ENCODE results near the gene DVL2. TPM values are rescaled to one million over a fixed set of nuclear protein-coding genes. Genes with fewer than 3 reads are reported as not detected.

The DVL2 gene
- total and polyA plus RNA-seq, 12 donors: 11.8 to 87.2 (median 44.4) TPM

DNA sequence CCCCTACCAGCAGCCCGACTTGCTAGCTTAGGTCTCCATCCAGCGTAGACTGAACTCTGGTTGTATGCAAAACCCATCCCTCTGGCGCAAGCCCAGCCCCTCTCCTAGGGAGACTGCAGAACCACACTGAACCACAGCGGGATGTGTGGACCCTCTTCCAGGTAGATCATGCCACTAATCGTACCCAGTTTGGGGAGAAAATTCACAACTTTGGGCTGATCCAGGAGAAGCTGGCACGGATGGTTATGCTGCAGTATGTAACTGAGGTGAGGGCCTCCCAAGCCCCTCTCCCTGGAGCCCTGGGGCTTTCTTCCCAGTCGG lies 11.4 kb downstream of the DVL2 start:
- H3K27me3 ChIP-seq: no peaks in the 10 kb centered on the region
- peaks cover 0 to 60% of the 10 kb centered on the region in 2 donors for H3K36me3 ChIP-seq (replicated peaks in 1 of 2)
- no peak for TF ChIP-seq POLR2A (IDR thresholded peaks at IDR 0.05)
- TF ChIP-seq CTCF (IDR thresholded peaks at IDR 0.05): no peak
- H3K4me3 ChIP-seq: no peak overlapping the region
- 63 to 70% (median 67%) methylated on average over 3 to 7 of the region's 7 CpGs for WGBS, 4 donors
- peak overlapping the region in 2 of 5 donors; percentile 38 to 100 for H3K27ac ChIP-seq
- peak in 3 of 7 donors; percentile 22 to 60 (median 57) for DNase-seq
- intact Hi-C loops (cut with DNase I): no loop called here
- H3K9me3 ChIP-seq (replicated peaks in 1 of 3): no peaks in the 10 kb centered on the region
- peaks cover 30 to 58% of the 10 kb centered on the region in 2 donors for H3K4me1 ChIP-seq (replicated peaks in 1 of 2)

- no peak for TF ChIP-seq CTCF (IDR thresholded peaks at IDR 0.05)
- TF ChIP-seq POLR2A (IDR thresholded peaks at IDR 0.05): no peak
- Histone ChIP-seq H3K9me3 (replicated peaks in 1 of 3) (no peaks in the 10 kb centered on the region), H3K4me3 (no peak overlapping the region), H3K36me3 (replicated peaks in 1 of 2) (peaks cover 0 to 54% of the 10 kb centered on the region in 2 donors), H3K4me1 (replicated peaks in 1 of 2) (peaks cover 33 to 62% of the 10 kb centered on the region in 2 donors), H3K27ac (peak overlapping the region in 3 of 5 donors; percentile 93 to 100 (median 99)), H3K27me3 (no peaks in the 10 kb centered on the region)
- peak in 4 of 7 donors; percentile 21 to 44 (median 40) for DNase-seq
- 65 to 71% (median 71%) methylated on average over 11 to 15 of the region's 15 CpGs for WGBS, 4 donors
- intact Hi-C loops (cut with DNase I): no loop called here
Measured at GRCh38 chr17:7222093-7222971, 12.0 kb downstream of the DVL2 start.

DNA sequence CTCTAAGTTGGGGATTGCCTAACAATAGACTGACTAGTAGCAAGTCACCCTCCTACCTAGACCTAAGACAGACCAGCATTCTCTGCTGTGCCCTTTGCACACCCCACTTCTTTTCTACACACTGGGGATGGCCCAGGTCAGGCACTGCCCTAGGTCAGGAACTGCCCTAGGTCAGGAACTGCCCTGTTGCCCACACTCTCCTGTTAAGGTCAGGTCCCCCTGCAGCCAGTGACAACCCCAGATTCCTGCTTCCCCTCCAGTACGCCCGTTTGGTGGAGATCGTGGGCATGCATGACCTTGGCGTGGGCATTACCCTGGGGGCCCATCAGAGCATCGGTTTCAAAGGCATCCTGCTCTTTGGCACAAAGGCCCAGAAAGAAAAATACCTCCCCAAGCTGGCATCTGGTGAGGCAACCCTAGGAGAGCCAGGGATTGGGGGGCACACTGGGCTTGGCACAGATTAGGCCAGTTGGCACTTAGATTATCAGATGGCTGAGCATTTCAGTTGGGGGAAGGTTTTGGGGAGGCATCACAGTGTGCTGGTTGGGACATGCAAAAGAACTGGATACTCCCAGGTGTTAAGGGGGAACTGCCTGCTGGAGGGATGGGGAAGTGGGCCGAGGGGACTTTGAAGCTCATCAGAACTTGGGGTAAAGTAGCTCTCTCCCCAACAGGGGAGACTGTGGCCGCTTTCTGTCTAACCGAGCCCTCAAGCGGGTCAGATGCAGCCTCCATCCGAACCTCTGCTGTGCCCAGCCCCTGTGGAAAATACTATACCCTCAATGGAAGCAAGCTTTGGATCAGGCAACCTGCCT lies 12.8 kb downstream of the DVL2 start:
- peak overlapping the region in 4 of 5 donors; percentile 93 to 100 (median 98) for H3K27ac ChIP-seq
- peaks cover 0 to 45% of the 10 kb centered on the region in 2 donors for H3K36me3 ChIP-seq (replicated peaks in 1 of 2)
- H3K9me3 ChIP-seq (replicated peaks in 1 of 3): no peaks in the 10 kb centered on the region
- intact Hi-C loops (cut with DNase I): no loop called here
- TF ChIP-seq CTCF (IDR thresholded peaks at IDR 0.05): no peak
- TF ChIP-seq POLR2A (IDR thresholded peaks at IDR 0.05): peak in 1 of 2 donors; percentile 4
- 52 to 62% (median 54%) methylated on average over 7 to 10 of the region's 10 CpGs for WGBS, 4 donors
- H3K4me1 ChIP-seq (replicated peaks in 1 of 2): peaks cover 39 to 63% of the 10 kb centered on the region in 2 donors
- H3K4me3 ChIP-seq: peak overlapping the region in 1 of 4 donors; percentile 99
- no peaks in the 10 kb centered on the region for H3K27me3 ChIP-seq
- DNase-seq: peak in 4 of 7 donors; percentile 17 to 38 (median 22)
